HG03575 (cell line): Measurements from ENCODE around the gene ADM2.

Experiments
- ATAC-seq: cut with Tn5 transposase; IDR thresholded peaks from one replicate; pipeline ENCODE4 v1.9.1; 2021; ENCODE audit not compliant: unreplicated experiment, insufficient number of reproducible peaks, low FRiP score; ENCODE audit errors: extremely low read depth

Gene ADM2

GRCh38 chr22:50482107-50483074 lies 1.0 kb downstream of the ADM2 start:
- no peak for ATAC-seq

- ATAC-seq, result no peak
Observed at GRCh38 chr22:50483106-50483505, 1.8 kb downstream of the ADM2 start.

GRCh38 chr22:50483556-50483955 lies 2.2 kb downstream of the ADM2 start:
- ATAC-seq, result no peak

- ATAC-seq, result no peak
Observed at GRCh38 chr22:50483977-50484853, 2.9 kb downstream of the ADM2 start.

- ATAC-seq, result no peak
Observed at GRCh38 chr22:50485221-50486131, 4.1 kb downstream of the ADM2 start.

- ATAC-seq, result no peak
Observed at GRCh38 chr22:50486561-50487289, 5.4 kb downstream of the ADM2 start, which contains the start of gene MIOX. Gene MIOX, plus strand, starts transcription at chr22:50486859. Its CDS starts 39 bp downstream, at chr22:50486898.

GRCh38 chr22:50487290-50488005 lies 6.1 kb downstream of the ADM2 start:
- no peak for ATAC-seq

GRCh38 chr22:50488006-50488677 lies 6.8 kb downstream of the ADM2 start:
- no peak for ATAC-seq

- ATAC-seq, result no peak
Observed at GRCh38 chr22:50488886-50489285, 7.5 kb downstream of the ADM2 start.

- no peak for ATAC-seq
Observed at GRCh38 chr22:50489363-50490243, 8.3 kb downstream of the ADM2 start.

- ATAC-seq, result no peak
Observed at GRCh38 chr22:50490531-50491308, 9.4 kb downstream of the ADM2 start.

- ATAC-seq, result no peak
Observed at GRCh38 chr22:50497093-50497492, 15.8 kb downstream of the ADM2 start.

GRCh38 chr22:50498322-50498890 lies 17.1 kb downstream of the ADM2 start:
- no peak for ATAC-seq

- ATAC-seq, result no peak
Observed at GRCh38 chr22:50500452-50500851, 19.1 kb downstream of the ADM2 start.

- ATAC-seq, result no peak
Observed at GRCh38 chr22:50502096-50502495, 20.8 kb downstream of the ADM2 start.
